Amygdala (tissue), 56 donors: ENCODE data around the gene GDF7.

Experiments
- DNase-seq, 56 donors: peaks; one replicate each; lab custom pipeline; 2025; lab: John Stamatoyannopoulos, UW

The GDF7 gene

GRCh38 chr2:20728114-20728758 lies 61.3 kb downstream of the GDF7 start:
- no peak for DNase-seq
